LHCN-M2 (cell line): ENCODE measurements around the gene PIGM. TPM values are rescaled to one million over a fixed set of nuclear protein-coding genes. Genes with fewer than 3 reads are reported as not detected.

Experiments
- DNase-seq: peaks from one replicate; pipeline ENCODE4 v3.0.0-alpha.2; 2012; ENCODE audit warnings: low read depth
- total RNA-seq: library from RNA; depleted of rRNA; stranded (reverse); fragments of >200 nt; gene quantifications from 2 replicates; pipeline ENCODE4 v1.2.3, GENCODE V29; 2014

Gene PIGM
- total RNA-seq, 1 experiment from 2014 or later, result 5.4 TPM

DNA sequence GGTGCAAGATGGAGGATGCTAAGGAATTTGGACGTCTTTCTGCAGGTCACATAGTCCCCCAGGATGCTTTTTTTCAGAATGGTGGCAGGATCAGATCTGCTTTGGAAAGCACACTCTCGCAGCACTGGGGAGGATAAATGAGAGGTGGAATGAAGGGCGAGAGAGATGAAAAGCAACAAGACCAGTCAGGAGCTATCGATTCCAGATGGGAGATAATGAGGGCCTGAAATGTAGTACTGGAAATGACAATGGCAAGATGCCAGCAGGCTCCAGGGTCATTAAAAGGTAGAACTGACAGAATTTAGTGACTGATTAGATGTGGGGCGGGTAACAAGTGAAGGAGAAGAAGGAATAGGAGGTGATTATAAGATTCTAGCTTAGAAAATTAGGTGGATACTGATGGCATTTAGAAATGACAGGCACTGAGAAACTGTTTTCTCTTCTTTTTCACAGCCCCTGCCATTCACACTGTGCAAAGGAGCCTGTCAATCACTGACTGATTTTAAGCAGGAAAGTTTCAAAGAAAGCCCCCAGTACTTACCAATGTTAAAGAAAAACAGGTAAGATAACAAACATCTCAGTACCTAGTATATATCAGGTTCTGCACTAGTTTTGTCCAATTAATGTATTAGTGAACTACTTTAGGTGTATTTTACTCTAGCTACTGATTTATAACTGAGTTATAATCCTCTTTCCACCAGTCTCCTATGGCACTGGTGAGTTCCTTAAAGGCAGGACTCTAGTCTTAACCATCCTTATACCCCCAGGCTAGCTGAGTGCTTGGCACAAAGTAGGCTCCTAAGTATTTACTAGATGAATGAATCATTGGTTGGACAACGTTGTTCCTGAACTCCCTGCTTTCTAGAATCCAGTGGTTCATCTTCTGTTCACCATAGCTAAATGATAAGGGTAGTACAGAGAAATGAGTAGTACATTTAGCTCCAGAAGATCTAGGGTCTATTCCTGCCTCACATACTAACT is 9.2 kb downstream of the PIGM start:
- DNase-seq, result no peak

DNA sequence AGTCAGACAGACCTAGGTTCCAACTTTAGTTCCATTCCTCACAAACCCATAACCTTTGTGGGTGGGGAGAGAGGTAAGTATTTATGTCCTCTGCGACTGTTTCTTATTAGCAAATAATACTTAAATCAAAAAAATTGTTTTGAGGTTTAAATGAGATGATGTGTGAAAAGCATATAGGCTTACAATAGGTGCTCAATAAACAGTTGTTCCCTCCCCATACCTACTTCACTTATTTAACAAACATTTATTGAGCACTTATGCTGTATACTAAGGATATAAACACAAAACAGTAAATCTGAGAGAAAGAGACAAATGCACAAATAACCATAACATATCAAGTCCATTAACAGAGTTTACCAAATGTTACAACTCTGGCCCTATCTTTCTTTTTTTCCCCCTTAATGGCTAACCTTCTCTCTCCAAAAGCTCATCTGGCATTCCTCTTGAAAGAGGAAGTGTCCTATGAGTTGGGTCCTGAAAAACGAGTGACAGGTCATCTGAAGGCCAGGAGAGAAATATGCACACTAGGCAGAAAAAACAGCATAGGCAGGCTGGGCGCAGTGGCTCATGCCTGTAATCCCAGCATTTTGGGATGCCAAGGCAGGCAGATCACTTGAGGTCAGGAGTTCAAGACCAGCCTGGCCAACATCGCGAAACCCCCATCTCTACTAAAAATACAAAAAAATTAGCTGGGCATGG is 10.3 kb downstream of the PIGM start:
- no peak for DNase-seq

DNA sequence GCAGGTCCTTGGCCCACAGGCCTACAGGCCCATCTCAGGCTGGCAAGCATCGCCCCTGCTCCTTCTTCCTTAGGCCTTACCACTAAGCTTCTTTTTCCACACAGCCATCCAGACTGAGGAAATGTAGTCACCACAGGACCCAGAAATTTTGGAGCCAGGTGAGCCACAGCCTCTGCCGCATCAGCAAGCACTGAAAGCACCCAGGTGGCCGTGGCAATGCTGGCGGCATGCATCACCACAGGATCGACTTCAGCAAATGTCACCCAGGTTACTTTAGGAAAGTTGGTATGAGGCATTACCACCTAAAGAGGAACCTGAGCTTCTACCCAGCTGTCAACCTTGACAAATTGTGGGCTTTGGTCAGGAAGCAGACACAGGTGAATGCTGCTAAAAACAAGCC is 11.6 kb downstream of the PIGM start:
- no peak for DNase-seq

DNA sequence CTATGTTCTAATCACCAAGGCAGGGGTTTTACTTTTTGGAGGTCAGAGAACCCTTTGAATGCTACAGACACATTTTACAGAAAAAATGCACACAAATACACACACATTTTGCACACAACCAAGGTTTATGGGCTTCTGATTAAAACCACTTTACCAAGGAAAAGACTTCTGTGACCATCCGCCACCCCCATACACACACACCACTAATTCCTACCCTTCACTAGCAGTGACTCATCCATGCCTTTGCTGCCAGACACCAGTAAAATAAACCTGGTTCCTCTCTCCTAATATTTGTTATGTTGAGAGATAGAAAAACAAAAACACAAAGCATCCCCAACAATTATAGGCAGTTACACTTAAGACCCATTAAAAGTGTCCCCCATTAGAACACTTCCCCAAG is 12.9 kb downstream of the PIGM start:
- DNase-seq, result peak; percentile 32

GRCh38 chr1:160018347-160018746 is 13.4 kb downstream of the PIGM start:
- DNase-seq, result no peak

- DNase-seq, result no peak
These were observed 14.2 kb downstream of the PIGM start for GRCh38 chr1:160017592-160017991.

GRCh38 chr1:160011781-160012180 is 20.0 kb downstream of the PIGM start:
- DNase-seq, result no peak

DNA sequence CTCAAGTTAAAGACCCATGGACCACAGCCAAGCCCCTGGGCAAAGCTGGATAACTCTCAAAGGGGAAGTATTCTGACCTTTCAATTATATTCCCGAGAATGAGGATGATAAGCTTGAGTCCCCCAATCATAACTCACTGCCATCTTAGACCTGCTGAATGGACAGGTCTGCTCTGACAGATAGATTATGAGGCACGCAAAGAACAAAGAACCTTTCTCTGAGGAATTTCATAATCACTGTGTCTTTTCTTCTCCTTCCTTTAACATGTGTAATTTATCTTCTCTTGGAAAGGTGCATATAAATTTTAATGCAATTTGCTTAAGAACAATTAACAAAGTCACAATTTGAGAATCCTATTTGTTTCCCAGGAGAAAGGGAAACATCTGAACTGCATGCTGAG is 22.0 kb downstream of the PIGM start:
- no peak for DNase-seq

GRCh38 chr1:160009081-160009480 is 22.7 kb downstream of the PIGM start:
- DNase-seq, result no peak

DNA sequence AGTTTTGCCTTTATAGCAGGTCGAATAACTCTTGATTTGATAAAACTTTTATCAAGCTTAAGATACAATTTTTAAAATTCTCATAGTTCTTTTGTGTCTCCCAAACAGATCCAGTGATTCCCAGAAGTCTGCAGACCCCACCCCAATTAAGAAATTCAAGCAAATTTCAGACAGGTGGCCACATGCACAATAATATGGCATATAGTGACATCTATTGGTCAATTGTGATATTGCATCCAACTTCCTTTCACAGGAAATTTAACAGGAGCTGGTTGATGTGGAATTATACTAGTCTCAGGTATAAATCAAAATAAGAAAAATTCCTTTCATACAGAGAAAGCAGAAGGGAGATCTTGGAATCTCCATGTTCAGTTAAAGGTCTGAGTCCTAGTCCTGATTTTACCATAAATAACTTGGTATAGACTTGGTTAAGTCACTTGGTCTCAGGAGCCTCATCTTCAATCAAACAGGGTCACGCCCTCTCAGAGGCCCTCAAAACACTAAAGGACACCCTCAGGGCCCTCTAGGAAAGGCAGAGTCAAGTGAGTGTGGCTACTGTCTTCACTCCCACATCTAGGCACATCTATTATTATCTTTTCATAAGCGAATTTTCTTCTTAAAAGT is 24.1 kb downstream of the PIGM start:
- DNase-seq, result peak; percentile 15

DNA sequence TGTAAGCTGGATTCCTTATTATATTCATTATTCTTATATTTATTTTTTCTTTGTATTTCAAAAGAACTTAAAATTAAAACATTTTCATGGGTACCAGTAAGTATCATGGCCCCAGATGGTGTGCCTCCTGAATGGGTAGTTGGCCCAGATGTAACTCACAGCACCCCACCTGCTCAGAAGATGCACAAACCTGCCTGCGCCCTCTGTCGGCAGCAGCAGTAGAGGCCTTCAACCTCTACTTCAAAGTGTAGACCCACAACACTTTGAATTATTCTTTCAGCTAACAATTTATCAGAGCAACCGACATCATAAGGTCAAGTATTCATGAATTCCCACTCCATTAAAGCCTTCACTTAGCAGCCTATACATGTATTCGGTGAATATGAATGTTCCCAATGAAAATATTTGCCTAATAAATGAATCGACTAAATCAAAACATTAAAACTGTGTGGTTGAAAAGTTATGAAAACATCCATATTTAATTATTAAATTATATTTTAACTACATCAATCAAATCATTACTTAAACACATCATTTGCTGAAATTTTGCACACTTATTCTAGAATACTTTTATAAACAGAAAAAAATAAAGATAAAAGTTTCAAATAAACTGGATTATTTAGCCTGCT is 25.4 kb downstream of the PIGM start:
- peak; percentile 43 for DNase-seq

DNA sequence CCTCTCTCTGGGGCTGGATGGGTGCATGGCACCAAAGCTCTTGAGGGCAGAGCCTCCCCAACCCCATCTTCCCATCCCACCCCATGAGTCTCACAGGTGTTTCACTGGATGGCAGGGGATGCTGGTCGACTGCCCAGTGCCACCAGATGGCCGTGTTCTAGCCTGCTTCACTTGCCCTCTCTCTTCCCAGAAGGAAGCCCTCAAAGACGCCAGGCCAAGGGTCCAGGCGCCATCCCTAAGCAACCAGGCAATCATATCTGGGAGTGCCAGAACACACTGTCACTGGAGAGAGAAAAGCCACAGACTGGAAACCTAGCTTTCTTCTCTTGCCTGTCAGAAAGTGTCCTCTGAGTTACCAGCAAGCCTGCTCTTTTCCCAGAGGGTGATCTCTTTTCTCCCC is 26.7 kb downstream of the PIGM start:
- DNase-seq, result no peak

DNA sequence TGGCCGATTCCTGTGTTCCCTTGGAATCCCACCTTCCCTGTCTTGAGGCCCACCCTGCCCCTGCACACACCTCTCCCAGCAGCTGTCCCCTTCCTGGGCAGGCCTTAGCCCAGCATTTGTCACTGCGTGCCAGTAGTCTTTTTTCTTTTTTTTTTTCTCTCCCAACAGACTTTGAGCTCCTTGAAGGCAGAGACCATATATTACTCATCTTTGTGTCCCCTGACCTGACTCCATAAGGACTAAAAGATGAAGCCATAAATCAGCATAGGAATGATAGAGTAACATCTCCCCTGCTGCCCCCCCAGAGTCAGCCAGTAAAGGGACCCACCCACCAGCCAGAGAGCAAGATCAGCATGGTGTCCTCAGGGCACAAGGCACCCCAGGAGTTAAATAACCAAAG is 27.4 kb downstream of the PIGM start:
- DNase-seq, result no peak

GRCh38 chr1:160004001-160004400 is 27.8 kb downstream of the PIGM start:
- DNase-seq, result no peak

DNA sequence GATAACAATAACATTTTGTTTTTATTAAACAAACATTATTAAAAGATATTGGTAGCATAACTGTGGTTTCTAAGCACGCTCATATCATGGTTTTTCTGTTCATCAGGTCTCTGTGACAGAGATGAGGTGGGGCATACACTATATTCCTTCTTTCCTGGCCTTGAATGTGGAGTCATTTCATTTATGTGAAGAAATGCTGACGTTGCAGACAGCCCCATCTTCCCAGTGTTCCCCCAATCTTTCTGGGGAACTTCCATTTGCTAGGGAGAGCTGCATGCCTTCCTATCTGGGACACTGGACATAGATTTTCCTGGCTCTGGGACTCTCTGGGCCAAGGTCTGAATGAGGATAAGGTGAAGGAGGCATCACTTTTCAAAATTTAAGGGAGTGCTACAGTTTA is 30.4 kb downstream of the PIGM start:
- DNase-seq, result no peak

DNA sequence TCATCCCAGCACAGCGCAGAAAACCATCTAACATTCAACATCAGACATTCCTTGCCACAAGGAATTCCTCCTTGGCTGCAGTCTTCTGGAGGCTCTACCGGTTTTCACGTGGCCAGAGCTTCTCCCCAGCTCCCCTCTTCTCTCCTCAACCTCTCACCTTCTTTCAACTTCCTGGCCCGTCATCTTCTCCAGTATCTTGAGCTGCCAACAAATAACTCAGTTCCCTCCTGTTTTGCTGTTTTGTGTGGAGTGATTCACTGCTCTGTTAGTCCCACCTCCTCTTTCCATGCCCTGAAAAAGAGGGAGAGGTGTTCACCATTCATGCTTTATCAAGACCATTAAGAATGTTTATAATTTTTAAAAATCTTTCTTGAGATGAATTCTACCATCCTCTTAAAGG is 32.6 kb downstream of the PIGM start:
- no peak for DNase-seq

DNA sequence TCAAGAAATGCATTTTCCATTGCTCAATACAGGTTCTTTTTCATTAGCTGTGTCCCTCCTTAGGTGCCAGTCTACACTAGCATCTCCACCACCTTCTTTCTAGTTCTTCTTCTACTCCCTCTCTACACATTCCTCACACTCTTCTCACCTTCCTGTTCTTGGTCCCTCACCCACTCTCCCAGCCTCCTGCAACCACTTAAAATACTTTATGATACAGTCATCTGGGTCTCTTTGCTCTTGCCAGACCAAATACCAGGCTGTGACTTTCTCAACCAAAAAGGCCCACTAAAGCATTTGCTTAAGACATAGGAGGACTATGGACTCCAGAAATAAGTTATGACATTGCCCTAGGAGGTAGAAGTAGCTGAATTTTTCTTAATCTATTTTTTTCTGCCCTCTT is 35.1 kb downstream of the PIGM start:
- DNase-seq, result peak; percentile 68

- no peak for DNase-seq
These were observed 36.9 kb downstream of the PIGM start for GRCh38 chr1:159994896-159995295.

GRCh38 chr1:159993911-159994310 is 37.9 kb downstream of the PIGM start:
- no peak for DNase-seq

GRCh38 chr1:159992161-159992560 is 39.6 kb downstream of the PIGM start:
- DNase-seq, result no peak

DNA sequence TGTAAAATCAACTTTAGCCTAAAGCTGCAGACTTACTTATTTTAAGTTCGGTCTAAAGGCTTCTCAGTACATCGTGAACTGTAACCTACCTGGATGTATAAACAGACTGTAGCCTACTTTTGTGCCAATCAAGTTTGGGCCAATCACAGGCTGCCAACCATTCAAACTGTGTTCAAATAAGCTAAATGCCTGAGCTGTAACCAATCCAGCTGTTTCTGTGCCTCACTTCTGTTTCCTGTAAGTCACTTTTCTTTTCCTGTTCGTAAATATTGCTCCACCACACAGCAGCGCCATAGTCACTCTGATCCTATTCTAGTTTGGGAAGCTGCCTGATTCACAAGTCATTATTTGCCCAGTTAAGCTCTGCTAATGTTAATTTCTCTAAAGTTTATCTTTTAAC is 40.3 kb downstream of the PIGM start:
- peak; percentile 36 for DNase-seq

DNA sequence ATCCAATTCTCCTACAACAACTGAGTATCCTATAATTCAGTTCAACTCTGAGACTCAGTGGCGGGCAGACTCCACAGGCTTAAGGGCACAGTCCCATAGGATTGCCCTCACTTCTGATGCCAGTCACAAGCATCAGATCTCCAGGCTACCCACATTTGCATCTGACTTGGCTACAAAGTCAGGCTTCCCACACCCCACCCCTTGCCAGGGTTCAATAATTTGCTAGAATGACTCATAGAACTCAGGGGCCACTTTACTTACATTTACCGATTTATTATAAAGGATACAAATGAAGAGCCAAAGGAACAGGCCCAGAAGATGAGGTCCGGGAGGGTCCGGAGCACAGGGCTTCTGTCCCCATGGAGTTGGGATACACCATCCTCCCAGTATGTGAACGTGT is 41.8 kb downstream of the PIGM start:
- DNase-seq, result no peak
